DMS153 treated with DMSO at 0.1 percent for 48 hours (cell line): ENCODE data around the gene PODXL2.
"Not testable (repeated sequence)": the region's sequence is repeated elsewhere in the genome, so short reads cannot be mapped to it uniquely, and the experiment has no call there.

Source experiments
- DNase-seq: peaks from one replicate; lab custom pipeline; 2025; ENCODE audit not compliant: unreplicated experiment; lab: John Stamatoyannopoulos, UW

The PODXL2 gene

GRCh38 chr3:127702151-127702578 is 73.2 kb downstream of the PODXL2 start:
- no peak for DNase-seq

GRCh38 chr3:127704840-127705239 is 75.9 kb downstream of the PODXL2 start:
- not testable (repeated sequence) for DNase-seq

- DNase-seq = no peak
Observed at GRCh38 chr3:127706312-127706711, 77.3 kb downstream of the PODXL2 start.

GRCh38 chr3:127706785-127707351 is 77.9 kb downstream of the PODXL2 start:
- DNase-seq = no peak

- no peak for DNase-seq
Observed at GRCh38 chr3:127707851-127708411, 78.9 kb downstream of the PODXL2 start.

- no peak for DNase-seq
Observed at GRCh38 chr3:127708837-127709236, 79.9 kb downstream of the PODXL2 start.

GRCh38 chr3:127709320-127710060 is 80.5 kb downstream of the PODXL2 start:
- DNase-seq = no peak

- DNase-seq = no peak
Observed at GRCh38 chr3:127710155-127710941, 81.4 kb downstream of the PODXL2 start.

GRCh38 chr3:127711021-127711695 is 82.2 kb downstream of the PODXL2 start:
- DNase-seq = no peak

GRCh38 chr3:127711896-127712295 is 82.9 kb downstream of the PODXL2 start:
- no peak for DNase-seq

GRCh38 chr3:127712461-127712860 is 83.5 kb downstream of the PODXL2 start:
- DNase-seq = no peak

GRCh38 chr3:127712881-127713771 is 84.1 kb downstream of the PODXL2 start:
- DNase-seq = no peak

- peak; percentile 50 for DNase-seq
Observed at GRCh38 chr3:127714125-127714571, 85.2 kb downstream of the PODXL2 start.

- DNase-seq = peak; percentile 27
Observed at GRCh38 chr3:127714866-127715265, 85.9 kb downstream of the PODXL2 start.

- no peak for DNase-seq
Observed at GRCh38 chr3:127715532-127715931, 86.5 kb downstream of the PODXL2 start.

GRCh38 chr3:127716384-127716783 is 87.4 kb downstream of the PODXL2 start:
- DNase-seq = no peak

- no peak for DNase-seq
Observed at GRCh38 chr3:127717357-127718244, 88.6 kb downstream of the PODXL2 start.

- no peak for DNase-seq
Observed at GRCh38 chr3:127718245-127718915, 89.4 kb downstream of the PODXL2 start.
